BE2C (cell line): ENCODE data around the gene LHCGR.
"Not testable (repeated sequence)": the region's sequence is repeated elsewhere in the genome, so short reads cannot be mapped to it uniquely, and the experiment has no call there.

Experiments
- DNase-seq: peaks from one replicate; pipeline ENCODE4 v3.0.0-alpha.2; 2020
- H3K27me3 ChIP-seq: fragments of 250-450 bp; sonication (Bioruptor Pico); 2 replicates; pipeline ENCODE4 v1.5.1; 2020; ENCODE audit warnings: mild to moderate bottlenecking
- H3K36me3 ChIP-seq: fragments of 250-450 bp; sonication (Bioruptor Pico); 2 replicates; pipeline ENCODE4 v1.5.1; 2020; ENCODE audit warnings: mild to moderate bottlenecking
- H3K4me1 ChIP-seq: fragments of 250-450 bp; sonication (Bioruptor Pico); 2 replicates; pipeline ENCODE4 v1.5.1; 2020
- H3K4me3 ChIP-seq: 2 replicates; pipeline ENCODE4 v1.5.1; 2011; ENCODE audit warnings: low read depth, low read length
- H3K9me3 ChIP-seq: fragments of 250-450 bp; sonication (Bioruptor Pico); 2 replicates; pipeline ENCODE4 v1.5.1; 2020
- TF ChIP-seq, protein P1 (sequence below): IDR thresholded peaks from 2 replicates; pipeline ENCODE4 v1.5.1; 2012; ENCODE audit warnings: mild to moderate bottlenecking, low read depth, low read length

The LHCGR gene

DNA sequence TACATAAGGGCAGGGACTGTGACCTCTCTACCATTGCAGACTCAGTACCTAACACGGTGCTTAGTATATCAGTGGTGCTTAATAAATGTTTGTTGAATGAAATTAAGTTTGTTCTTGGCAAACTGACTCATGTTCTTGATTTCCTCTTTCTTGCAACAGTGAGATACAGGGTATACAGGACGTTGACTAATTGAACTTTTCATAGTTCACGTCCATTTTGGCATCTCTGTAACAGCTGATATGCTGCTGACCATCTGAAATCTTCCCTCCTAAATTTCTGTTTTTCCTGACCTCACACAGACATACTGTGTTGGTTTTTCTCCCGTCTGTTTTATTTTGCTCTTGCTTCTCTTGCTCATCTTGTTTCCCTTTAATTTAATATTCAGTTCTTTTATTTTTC, 44.2 kb downstream of the LHCGR start:
- Histone ChIP-seq H3K9me3 (no peaks in the 10 kb centered on the region), H3K36me3 (no peaks in the 10 kb centered on the region)

GRCh38 chr2:48709096-48710034, 46.2 kb downstream of the LHCGR start:
- no peaks in the 10 kb centered on the region for H3K4me1 ChIP-seq
- H3K27me3 ChIP-seq: no peaks in the 10 kb centered on the region
- DNase-seq: no peak
- no peak overlapping the region for H3K4me3 ChIP-seq
- TF ChIP-seq, protein P1, sequence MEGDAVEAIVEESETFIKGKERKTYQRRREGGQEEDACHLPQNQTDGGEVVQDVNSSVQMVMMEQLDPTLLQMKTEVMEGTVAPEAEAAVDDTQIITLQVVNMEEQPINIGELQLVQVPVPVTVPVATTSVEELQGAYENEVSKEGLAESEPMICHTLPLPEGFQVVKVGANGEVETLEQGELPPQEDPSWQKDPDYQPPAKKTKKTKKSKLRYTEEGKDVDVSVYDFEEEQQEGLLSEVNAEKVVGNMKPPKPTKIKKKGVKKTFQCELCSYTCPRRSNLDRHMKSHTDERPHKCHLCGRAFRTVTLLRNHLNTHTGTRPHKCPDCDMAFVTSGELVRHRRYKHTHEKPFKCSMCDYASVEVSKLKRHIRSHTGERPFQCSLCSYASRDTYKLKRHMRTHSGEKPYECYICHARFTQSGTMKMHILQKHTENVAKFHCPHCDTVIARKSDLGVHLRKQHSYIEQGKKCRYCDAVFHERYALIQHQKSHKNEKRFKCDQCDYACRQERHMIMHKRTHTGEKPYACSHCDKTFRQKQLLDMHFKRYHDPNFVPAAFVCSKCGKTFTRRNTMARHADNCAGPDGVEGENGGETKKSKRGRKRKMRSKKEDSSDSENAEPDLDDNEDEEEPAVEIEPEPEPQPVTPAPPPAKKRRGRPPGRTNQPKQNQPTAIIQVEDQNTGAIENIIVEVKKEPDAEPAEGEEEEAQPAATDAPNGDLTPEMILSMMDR: no peak
- H3K9me3 ChIP-seq: no peaks in the 10 kb centered on the region
- H3K36me3 ChIP-seq: no peaks in the 10 kb centered on the region

More for the DNA sequence above, 44.2 kb downstream of the LHCGR start:
- Histone ChIP-seq H3K4me3 (no peak overlapping the region), H3K27me3 (no peaks in the 10 kb centered on the region), H3K4me1 (no peaks in the 10 kb centered on the region)
- DNase-seq: no peak
- TF ChIP-seq, protein P1: no peak

GRCh38 chr2:48707466-48707865, 48.1 kb downstream of the LHCGR start:
- H3K36me3 ChIP-seq: no peaks in the 10 kb centered on the region
- DNase-seq: no peak
- H3K4me3 ChIP-seq: no peak overlapping the region
- H3K9me3 ChIP-seq: no peaks in the 10 kb centered on the region
- H3K27me3 ChIP-seq: no peaks in the 10 kb centered on the region
- TF ChIP-seq, protein P1: no peak
- no peaks in the 10 kb centered on the region for H3K4me1 ChIP-seq

DNA sequence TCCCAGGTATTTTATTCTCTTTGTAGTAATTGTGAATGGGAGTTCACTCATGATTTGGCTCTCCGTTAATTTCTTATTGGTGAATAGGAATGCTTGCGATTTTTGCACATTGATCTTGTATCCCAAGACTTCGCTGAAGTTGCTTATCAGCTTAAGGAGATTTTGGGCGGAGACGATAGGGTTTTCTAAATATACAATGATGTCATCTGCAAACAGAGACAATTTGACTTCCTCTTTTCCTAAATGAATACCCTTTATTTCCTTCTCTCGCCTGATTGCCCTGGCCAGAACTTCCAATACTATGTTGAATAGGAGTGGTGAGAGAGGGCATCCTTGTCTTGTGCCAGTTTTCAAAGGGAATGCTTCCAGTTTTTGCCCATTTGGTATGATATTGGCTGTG, 51.9 kb downstream of the LHCGR start:
- not testable (repeated sequence) for H3K27me3 ChIP-seq, H3K4me3 ChIP-seq, H3K36me3 ChIP-seq, DNase-seq, H3K9me3 ChIP-seq, H3K4me1 ChIP-seq

- no peaks in the 10 kb centered on the region for H3K4me1 ChIP-seq
- DNase-seq: no peak
- no peaks in the 10 kb centered on the region for H3K9me3 ChIP-seq
- TF ChIP-seq, protein P1: no peak
- no peaks in the 10 kb centered on the region for H3K36me3 ChIP-seq
- H3K27me3 ChIP-seq: no peaks in the 10 kb centered on the region
- no peak overlapping the region for H3K4me3 ChIP-seq
Observed at GRCh38 chr2:48699348-48699930, 56.1 kb downstream of the LHCGR start.

DNA sequence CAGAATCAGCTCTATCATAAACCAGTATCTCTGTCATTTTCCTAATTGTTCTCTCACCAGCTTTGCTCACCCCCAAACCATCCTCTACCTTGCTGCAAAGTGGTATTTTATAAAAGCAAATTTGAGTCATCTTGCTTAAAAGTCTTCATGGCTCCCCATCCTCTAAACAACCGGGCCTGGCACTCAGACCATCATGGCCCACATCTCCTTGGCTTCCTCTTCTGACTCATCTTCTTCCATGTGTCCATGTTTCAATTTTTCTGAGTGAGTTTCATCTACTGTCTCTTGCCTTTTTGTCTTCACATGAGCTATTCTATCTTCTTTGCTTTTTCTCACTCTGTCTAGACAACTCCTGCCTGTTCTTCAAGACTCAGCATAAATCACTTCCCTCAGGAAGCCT, 58.6 kb downstream of the LHCGR start:
- Histone ChIP-seq H3K9me3 (no peaks in the 10 kb centered on the region), H3K4me1 (no peaks in the 10 kb centered on the region), H3K27me3 (no peaks in the 10 kb centered on the region), H3K36me3 (no peaks in the 10 kb centered on the region), H3K4me3 (no peak overlapping the region)
- no peak for DNase-seq
- TF ChIP-seq, protein P1: no peak
